Measurements from ENCODE around the gene NPR2. TPM values are rescaled to one million over a fixed set of nuclear protein-coding genes. Genes with fewer than 3 reads are reported as not detected.

Gene NPR2
- total RNA-seq, 2 experiments from 2014 or later, result 4.7 to 9.8 TPM

- BruUV-seq (replicated peaks), result no TSS peak
- intact Hi-C loops (cut with micrococcal nuclease; ENCODE audit: unreplicated experiment), result loop anchor here (1.0 to 10.0 kb wide), 3 partner anchors 36 to 234 kb away; no protein-coding TSS in a partner anchor
- Histone ChIP-seq H3K9me3 (ENCODE audit: low read length) (no peaks in the 10 kb centered on the region), H3K4me3 (ENCODE audit: low read depth, low read length, poor library complexity, severe bottlenecking) (no peak overlapping the region), H3K79me2 (ENCODE audit: insufficient read depth, low read depth, low read length) (no peaks in the 10 kb centered on the region), H3K4me1 (ENCODE audit: insufficient read depth, low read length, poor library complexity, severe bottlenecking) (peaks cover 12% of the 10 kb centered on the region), H4K20me1 (ENCODE audit: insufficient read depth, low read length) (no peaks in the 10 kb centered on the region), H3K9me2 (ENCODE audit: insufficient read depth, low read length) (no peaks in the 10 kb centered on the region), H3K36me3 (ENCODE audit: insufficient read depth, low read length) (peaks cover 3% of the 10 kb centered on the region; the same call in 1 of the 2 replicates), H3K4me2 (ENCODE audit: low read length) (no peak overlapping the region), H3K27ac (ENCODE audit: low read depth, low read length, poor library complexity, severe bottlenecking) (no peak overlapping the region), H2AFZ (ENCODE audit: low read length) (no peak overlapping the region)
- ChIA-PET POLR2A (interaction anchor here (0.6 to 1.1 kb wide), 4 partner anchors 12 to 60 kb away, joined by 3 to 4 read pairs (median 3); no protein-coding TSS in a partner anchor), CTCF (ENCODE audit: unreplicated experiment) (interaction anchor here (0.6 to 1.4 kb wide), 6 partner anchors 15 to 92 kb away, joined by 3 to 5 read pairs (median 3); partner anchors contain the start of gene HINT2)
- TF ChIP-seq EZH2phosphoT487 (IDR thresholded peaks at IDR 0.05; ENCODE audit: borderline replicate concordance, low read depth, low read length), result no peak
- peak; percentile 95 for TF ChIP-seq CTCF (conservative IDR thresholded peaks at IDR 0.05; ENCODE audit: low read length)
- DNase-seq (ENCODE audit: low spot score), result peak; percentile 73
These were observed 750 bp upstream of the NPR2 start for GRCh38 chr9:35790385-35791296.

- intact Hi-C loops (cut with micrococcal nuclease; ENCODE audit: unreplicated experiment), result loop anchor here (10.0 kb wide), 1 partner anchor 233 kb away; no protein-coding TSS in a partner anchor
- DNase-seq (ENCODE audit: low spot score), result no peak
- Histone ChIP-seq H4K20me1 (ENCODE audit: insufficient read depth, low read length) (no peaks in the 10 kb centered on the region), H3K4me3 (ENCODE audit: low read depth, low read length, poor library complexity, severe bottlenecking) (no peak overlapping the region), H3K9me3 (ENCODE audit: low read length) (no peaks in the 10 kb centered on the region), H2AFZ (ENCODE audit: low read length) (no peak overlapping the region), H3K9me2 (ENCODE audit: insufficient read depth, low read length) (no peaks in the 10 kb centered on the region), H3K4me2 (ENCODE audit: low read length) (no peak overlapping the region), H3K27ac (ENCODE audit: low read depth, low read length, poor library complexity, severe bottlenecking) (no peak overlapping the region), H3K36me3 (ENCODE audit: insufficient read depth, low read length) (no peaks in the 10 kb centered on the region; the same call in 1 of the 2 replicates), H3K4me1 (ENCODE audit: insufficient read depth, low read length, poor library complexity, severe bottlenecking) (peaks cover 9% of the 10 kb centered on the region), H3K79me2 (ENCODE audit: insufficient read depth, low read depth, low read length) (no peaks in the 10 kb centered on the region)
- ChIA-PET POLR2A (interaction anchor here (2.0 kb wide), 1 partner anchor 16 kb away, joined by 4 read pairs; no protein-coding TSS in a partner anchor), CTCF (ENCODE audit: unreplicated experiment) (interaction anchor here (1.1 to 1.4 kb wide), 2 partner anchors 34 to 43 kb away, joined by 3 read pairs; no protein-coding TSS in a partner anchor)
- no TSS peak for BruUV-seq (replicated peaks)
- no peak for TF ChIP-seq EZH2phosphoT487 (IDR thresholded peaks at IDR 0.05; ENCODE audit: borderline replicate concordance, low read depth, low read length)
- TF ChIP-seq CTCF (conservative IDR thresholded peaks at IDR 0.05; ENCODE audit: low read length), result no peak
These were observed 828 bp downstream of the NPR2 start for GRCh38 chr9:35792024-35792813.
